GM19238 (cell line): ENCODE measurements around the gene C1orf52.

ENCODE experiments used
- DNase-seq: peaks from one replicate; pipeline ENCODE4 v3.0.0; 2011; ENCODE audit warnings: low spot score; ENCODE audit not compliant: insufficient read length

The C1orf52 gene

DNA sequence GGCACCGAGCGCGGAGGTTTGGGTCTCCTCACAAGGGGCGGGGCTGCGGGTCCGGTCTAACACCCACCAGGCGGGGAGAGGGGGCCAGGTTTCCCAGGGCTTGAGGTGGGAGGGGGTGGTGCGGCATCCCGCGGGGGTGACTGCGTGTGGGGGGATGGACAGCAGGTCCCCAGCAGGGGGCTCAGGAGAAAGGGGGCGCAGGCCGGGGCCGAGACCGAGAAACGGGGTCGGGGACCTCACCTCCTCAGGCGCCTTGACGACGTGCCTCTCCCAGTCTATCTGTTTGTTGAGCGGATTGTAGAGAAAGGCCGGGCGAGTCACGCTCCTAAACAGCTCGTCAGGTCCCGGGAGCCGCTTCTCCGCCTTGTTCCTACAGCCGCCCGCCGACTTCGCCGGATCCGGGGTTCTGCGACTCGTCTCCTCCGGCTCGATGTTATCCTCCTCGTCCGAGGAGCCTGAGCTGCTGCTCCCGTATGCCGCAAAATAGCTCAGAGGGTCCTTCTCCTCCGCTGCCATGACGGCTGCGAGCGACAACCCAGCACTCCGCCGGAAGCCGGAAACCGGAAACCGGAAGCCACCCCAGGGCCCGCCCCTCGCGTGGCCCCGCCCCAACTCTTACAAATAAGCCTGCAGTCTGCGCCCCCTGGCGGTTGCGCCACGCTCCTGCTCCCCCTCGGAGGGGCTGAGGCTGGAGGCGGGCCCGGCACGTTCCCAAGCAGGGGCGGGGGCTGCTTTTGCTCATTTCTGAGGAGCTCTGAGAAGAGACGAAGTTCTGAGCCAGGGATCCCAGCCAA, at the start of gene C1orf52:
Gene C1orf52 (minus strand): TSS at position 545 of the 794 bp plus-strand sequence. CDS start 29 bp downstream, at position 516.
- peak; percentile 74 for DNase-seq

DNA sequence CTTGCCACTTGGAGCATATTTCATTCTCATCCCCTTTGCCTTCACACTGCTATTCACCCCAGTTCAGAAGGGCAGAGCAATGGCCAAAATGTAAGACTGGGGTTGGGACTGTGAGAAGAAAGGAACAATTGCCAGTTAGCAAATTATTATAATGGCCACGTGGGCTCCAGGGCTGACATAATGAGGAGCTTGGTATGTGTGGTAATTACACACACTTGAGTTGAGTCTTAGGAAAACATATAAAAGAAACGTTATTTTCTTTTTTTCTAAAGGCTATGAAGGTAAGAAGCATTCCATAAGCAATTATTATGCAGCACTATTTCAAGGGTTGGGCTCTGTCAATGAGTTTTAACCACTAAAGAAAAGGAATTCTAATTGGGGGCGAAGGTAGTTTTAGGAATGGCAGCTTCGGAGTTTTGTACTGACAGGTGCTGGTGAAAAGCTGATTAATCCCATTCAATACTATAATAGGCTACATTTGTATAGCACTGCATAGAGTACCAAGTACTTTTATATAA, 49.4 kb upstream of the C1orf52 start:
- no peak for DNase-seq

DNA sequence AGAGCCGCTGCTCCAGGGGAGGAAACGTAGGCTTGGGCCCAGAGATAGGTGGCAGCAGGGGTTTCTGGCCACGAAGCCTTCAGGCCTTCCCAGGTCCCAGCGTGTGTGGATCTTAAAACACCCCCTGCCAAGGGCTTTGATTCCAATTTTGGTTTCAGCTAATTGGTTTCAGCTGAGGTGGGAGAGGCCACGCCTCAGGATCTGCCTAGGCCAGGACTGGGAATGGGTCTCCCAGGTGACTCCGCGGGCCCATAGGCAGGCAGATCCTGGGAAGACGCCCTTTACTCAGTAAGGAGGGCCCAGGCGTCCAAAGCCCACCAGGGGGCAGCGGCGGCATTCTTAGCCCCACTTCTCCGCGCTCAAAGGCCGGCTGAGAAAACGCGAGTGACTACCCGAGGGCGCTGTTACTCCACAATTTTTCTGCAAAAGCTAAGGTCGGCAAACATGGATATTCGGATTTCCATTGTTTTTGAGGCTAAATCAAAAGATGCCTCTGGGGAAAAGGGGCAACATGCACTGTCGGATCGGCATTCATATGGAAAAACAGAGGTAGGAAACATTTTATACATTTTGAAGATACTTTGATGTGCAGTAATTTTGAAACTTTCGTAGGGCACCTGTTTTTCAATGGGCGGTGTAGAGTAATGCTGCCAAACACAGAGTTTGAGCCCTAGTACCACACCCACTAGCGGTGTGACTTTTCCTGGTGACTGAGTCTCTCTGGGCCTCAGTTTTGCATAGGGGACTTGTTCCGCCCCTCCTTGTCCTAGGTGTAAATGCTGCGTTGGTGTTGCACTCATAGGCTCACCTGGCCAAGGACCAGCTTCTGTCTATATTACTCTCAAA, 48.7 kb upstream of the C1orf52 start:
- DNase-seq = peak; percentile 43

DNA sequence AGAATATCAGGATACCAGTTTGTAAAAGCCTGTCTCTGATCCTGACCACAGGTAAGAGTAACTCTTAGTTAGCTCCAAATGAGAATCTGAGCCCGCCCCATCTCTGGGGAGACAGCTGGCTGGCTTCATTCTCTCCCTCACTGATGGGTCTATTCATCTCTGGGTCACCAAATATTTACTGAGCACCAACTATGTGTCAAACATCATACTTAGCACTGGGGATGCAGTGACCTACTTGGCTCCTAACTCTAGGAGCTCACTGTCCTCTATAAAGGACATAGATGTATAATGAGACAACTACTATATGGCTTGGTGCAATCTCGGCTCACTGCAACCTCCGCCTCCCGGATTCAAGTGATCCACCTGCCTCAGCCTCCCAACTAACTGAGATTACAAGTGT, 46.8 kb upstream of the C1orf52 start:
- DNase-seq = no peak

DNA sequence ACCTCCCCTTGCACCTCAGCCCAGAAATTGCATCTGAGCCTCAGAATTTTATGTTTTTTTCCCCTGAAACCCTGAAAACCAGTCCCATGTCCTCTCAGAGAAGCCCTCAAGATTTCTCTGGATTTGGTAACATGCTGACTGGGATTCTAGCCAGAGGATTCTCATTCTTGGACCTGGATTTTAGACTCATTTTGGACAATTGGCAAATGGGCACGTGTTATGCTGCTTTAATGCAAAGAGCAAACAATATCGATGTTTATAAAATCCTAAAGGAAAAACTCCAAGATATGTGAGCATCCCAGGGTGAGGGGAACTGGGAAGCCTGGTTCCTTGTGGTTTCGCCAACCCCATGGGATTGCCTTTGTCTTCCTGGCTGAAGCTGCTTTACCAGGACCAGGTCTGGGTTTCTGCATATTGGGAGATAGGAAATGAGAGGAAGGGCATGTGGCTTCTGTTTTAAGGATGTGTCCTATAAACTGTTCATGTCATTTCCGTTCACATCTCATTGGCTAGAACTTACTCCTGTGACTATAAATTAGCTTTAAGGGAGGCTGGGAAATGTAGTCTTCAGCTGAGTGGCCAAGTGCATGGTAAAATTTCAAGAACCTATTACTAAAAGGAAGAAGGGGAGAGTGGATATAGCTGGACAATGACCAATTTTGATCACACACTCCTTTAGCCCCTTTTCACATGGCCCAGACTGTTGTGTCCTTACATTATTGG, 44.1 kb upstream of the C1orf52 start:
- DNase-seq = no peak

DNA sequence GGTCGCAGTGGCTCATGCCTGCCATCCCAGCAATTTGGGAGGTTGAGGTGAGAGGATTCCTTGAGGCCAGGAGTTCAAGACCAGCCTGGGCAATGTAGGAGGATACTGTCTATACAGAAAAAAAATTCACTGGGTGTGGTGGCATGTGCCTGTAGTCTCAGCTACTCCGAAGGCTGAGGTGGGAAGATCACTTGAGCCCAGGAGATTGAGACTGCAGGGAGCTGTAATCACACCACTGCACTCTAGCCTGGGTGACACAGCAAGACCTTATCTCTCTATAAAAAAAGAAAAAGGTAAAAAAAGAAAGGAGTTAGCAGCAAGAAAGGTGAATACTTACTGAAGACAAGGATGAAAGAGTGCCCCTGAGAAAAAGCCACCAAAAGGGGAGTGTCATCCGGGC, 40.7 kb upstream of the C1orf52 start:
- DNase-seq = no peak

DNA sequence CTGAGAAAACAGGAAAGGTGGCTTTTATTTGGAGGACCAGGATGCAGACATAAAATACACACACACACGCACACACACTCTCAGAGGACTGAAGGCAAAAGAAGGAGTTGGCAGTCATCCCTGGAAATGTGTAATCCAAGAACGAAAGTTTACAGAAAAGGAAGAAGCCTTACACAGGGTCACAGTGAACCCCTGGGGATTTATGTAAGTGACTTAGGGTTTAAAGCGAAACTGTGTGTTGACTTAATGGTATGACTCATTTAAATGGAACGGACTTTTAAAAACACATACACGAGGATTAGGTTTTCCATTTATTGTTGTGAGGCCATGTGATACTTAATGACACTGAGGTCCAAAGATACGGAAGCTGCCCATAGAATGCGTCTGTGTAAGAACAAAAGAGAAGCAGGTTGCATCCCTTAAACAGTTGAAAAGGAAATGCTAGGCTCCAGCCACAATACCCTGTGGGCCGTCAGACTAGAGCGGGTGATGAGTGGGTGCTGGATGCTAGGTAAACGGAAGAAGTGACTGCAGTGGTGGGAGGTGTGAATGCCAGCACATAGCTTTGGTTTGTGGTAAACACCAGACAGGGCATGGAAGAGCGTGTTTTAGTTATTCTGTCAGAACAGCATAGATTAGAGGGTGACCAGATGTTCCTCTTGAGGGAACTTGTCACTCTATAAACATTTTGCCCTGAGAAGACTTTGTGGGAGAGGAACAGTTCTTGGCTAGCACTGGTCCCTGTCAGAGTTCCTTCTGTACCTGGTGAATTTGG, 38.6 kb upstream of the C1orf52 start:
- peak; percentile 50 for DNase-seq

DNA sequence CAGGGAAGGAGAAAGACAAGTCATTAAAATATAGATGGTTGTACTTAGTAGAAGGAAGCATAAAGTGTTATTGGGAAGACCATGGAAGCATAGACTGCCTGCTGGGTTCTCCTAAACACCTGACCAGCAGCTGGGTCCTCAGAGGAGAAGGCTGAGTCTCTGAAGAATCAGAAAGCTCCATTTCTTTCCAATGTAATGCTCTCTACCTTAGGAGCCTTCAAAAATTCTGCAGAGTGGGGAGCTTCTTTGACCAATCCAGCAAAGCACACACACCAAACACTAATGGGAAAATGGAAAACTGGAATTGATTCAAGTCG, 38.0 kb upstream of the C1orf52 start:
- no peak for DNase-seq

DNA sequence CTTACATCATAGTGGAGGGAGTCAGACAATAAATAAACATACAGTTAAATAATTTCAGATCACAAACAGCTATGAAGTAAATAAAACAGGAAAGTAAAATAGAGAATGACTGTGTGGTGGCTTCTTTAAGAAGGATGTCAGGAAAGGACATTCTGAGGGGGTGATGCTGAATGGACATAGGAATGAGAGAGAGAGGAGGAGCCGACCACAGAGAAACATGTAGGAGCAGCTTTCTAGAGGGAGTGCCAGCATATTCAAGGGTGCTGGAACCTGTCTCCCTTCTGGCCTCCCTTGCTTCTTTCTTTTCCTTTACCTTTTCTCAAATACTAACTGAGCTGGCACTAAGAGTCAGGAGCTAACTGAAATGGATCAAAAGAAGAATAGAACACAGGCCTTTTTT, 37.5 kb upstream of the C1orf52 start:
- DNase-seq = no peak

DNA sequence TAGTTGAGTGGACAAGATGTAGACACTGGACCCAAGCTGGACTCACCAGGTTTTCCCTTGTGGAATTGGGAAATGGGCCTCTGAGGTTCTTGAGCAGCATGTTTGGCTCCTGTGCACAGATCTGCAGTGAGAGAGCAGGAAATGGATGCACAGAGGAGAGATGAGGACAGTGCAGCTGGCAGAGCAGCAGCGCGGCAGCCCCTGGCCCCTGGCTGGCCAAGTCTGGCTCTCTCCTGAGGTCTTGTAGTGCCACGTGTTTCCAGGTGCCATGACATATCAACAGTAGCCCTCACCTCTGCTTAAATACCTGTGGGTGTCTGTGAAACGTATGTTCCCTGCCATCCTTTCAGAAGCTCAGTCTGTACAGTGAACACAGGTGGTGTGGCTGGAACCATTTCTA, 36.2 kb upstream of the C1orf52 start:
- DNase-seq = no peak

DNA sequence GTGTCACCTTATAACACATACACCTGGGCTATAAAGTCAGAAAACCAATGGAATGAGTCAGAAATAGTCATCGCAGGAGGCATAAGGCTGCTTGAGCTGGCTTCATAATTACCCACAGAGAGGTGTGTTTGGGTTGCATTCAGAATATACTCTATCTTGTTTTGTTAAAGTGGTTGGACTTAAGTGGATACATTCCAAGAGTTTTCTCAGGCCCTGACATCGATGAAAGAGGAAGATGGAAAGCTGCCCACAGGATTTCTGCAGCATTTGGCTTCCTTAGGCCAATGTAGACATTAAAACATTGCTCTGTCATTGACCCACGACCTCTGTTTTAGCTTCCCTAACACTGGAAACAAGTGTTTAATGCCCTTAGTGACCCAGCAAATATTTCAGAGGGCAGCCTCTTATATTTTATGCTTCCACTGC, 35.6 kb upstream of the C1orf52 start:
- DNase-seq = no peak

DNA sequence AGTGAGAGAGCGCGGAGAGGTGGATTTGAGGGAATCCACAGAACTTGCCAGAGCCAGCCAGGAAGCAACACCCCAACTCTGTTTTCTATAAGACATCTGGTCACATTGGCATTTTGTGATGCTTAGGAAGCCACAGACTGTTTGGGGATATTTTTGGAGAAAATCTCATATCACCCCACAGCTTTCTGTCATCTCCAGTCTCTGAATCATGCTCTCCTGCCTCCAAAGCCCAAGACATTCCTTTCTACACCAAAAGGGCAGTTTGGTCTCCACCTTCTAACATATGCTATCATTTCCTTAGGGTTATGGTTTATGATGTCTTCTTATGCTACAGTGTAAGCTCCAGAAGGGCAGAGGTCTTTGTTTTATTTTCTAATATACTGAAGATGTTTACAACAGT, 31.4 kb upstream of the C1orf52 start:
- no peak for DNase-seq

DNA sequence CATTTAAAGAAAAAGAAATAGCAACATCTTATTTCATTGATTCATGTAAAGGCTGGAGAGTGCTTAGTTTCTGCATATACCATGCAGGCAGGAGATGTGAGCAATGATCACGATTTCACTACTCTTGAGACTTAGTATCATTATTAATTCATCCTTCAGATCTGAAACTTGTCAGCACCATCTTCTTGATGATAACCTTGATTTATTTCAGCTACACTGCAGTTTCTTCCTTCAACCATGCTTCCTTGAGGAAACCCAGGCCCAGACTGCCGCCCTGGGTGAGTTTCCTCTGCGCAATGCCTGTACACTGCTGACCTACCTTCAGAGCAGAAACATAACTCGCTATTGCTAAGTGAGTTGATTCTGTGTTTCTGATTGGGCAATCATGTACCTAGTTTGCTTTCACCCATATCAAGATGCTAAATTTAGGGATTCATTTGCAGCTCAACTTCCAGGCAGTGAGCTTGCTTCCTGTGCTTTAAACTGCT, 30.4 kb upstream of the C1orf52 start:
- DNase-seq = peak; percentile 16

DNA sequence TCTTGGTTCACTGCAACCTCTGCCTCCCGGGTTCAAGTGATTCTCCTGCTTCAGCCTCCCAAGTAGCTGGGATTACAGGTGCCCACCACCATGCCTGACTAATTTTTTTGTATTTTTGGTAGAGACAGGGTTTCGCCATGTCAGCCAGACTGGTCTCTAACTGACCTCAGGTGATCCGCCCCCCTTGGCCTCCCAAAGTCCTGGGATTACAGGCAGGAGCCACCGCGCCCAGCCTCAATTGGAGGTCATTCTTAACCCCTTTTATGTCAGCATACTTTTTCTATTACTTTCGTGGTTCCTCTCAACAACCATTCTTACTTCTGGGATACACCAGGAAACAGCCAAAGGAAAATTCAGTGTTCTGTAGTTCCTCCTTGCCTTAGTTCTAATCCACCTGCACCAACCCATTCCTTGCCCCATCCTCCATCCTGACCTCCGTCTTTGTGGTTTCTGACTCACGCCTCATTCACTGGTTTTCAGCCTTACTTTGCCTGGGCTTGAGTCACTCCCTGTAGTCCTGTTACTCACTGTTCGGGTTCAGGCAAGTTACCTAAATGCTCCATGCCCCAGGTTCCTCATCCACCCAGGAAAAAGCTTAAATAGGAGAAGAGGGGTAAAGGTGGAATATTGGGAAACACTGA, 29.9 kb upstream of the C1orf52 start:
- no peak for DNase-seq

DNA sequence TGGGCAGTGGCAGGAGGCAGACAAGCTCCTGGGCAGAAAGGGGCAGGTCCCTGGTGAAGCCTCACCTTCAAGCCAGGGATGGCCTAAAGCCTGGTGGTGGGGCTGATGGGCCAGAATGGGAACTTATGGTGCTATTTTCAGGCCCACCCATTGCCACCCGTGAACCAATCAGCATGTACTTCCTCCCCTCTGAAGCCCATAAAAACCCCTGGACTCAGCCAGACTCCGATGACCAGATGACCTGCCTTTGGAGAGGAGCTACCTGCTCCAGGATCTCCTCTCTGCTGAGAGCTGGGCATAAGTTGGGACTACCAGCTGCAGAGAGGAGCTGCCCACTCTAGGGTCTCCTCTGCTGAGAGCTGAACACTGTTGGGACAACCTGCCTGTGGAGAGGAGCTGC, 24.7 kb upstream of the C1orf52 start:
- DNase-seq = no peak

DNA sequence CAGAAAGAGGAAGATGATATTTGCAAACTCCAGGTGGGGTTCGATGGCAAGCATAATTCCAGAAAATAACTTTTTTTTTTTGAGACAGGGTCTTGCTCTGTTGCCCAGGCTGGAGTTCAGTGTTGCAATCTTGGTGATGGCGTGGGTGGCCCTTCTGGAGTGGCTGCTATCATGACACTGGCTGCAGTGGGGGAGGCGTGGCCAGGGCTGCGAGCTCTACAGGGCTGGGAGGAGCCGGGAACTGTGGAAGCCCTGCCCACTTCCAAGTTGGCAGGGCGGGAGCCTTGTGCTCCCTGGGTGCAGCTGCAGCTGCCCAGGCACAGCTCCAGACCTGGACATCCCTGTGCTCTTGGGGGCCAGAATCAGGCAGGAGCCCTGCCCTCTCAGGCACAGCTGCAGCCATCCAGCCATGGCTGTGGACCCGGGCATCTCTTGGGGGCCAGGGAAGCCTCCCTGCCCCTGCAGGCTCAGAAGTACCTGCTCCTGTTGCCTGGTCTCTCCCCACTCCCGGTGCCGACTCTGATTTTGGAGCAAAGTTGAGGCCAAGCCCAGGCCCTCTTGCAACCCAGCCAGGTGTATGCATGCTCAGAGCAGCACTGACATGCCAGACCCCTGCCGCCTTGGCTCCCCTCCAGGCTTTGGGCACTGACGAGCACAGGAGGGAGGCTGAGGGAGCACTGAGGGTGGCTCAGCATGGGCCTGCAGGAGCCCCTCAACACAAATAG, 24.2 kb upstream of the C1orf52 start:
- DNase-seq = no peak

DNA sequence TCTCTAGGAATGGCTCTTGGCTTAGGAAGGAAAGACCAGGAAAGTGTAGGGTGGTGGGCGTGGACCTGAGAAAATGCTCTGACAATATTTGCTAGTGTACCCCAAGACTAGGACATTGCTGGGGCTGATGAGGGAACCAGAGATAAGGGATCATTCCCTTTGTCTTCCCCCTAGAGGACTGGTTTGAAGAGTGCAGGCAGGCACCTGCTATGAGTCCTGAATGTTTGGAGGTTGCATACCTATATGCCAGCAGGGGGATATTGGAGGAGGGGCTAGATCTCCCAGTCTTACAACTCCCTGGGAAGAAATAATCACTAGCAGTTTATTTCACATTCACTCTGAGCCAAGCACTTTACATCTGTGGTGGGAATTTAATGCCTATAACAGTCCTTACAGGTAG, 23.0 kb upstream of the C1orf52 start:
- no peak for DNase-seq

DNA sequence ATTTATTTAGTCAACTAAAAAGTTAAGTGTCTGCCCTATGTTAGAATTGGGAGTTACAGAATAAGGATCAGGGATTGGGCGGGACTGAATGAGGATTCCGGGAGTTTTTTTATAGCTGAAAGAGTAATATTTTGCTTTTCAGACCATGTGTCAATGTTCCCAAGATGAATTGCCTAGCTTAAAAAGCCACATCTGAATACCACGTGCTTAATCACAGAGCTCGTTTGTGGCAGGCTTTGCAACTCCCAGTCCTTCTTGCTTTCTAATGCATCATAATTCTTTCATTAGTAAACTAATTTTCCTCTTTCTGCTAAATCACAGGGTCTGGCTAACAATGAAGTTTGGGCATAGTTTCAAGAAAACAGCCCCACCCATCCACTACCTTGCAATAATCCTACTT, 21.2 kb upstream of the C1orf52 start:
- no peak for DNase-seq

DNA sequence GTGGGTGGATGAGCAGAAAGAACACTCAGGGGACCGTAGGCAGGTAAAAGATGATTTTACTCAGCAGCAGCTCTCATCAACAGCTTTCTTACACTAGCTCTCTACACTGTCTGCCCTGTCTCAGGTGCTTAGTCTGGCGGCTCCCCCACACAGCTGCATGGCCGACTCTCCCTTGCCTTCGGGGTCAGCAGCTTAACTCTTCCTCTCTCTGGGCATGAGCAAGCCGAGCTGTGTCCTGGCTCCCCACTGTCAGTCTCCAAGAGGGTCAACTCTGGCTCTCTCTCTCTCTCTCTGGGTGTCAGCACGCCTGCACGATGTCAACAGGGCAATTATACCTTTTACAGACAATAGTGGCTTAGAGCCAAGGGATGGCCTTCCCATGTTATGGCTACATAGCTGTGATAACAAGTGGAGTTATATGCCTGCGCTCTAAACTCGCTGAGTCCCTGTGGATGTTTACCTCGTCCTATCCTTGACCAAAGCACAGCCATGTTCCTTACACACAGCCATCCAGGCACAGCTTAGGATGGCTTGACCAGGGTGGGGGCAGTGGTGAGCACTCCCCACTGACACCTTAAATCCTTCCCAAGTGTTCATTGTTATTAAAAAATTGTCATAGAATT, 20.1 kb upstream of the C1orf52 start:
- DNase-seq = no peak
